ENCODE measurements around the gene TANGO2.

DNA sequence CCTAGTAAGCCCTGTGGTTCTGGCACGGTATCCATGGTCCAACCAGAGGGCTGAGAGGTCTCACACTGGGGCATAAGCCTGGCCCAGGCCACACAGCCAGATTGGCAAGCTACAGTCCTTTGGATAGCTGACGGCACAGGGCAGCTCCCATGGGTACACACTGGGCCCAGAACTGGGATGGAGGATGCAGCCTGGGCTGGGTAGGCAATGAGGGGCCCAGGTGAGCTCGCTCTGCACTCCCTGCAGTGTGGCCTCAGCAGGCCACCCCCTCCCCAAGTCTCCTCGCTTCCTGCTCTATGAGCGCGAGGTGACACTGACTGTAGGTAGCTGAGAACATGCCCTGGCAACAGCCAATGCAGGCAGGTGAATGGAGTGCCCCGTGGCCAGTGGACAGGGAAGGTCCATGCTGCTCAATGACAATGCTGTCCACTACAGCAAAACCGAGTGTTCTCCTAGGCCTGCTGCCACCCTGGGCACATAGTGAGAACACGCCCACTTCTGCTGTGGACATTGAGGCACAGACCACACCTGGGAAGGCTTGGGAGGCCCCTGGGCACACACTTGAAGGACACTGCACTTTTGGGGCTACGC lies 8.1 kb upstream of the TANGO2 start:
- TF ChIP-seq, protein P1, sequence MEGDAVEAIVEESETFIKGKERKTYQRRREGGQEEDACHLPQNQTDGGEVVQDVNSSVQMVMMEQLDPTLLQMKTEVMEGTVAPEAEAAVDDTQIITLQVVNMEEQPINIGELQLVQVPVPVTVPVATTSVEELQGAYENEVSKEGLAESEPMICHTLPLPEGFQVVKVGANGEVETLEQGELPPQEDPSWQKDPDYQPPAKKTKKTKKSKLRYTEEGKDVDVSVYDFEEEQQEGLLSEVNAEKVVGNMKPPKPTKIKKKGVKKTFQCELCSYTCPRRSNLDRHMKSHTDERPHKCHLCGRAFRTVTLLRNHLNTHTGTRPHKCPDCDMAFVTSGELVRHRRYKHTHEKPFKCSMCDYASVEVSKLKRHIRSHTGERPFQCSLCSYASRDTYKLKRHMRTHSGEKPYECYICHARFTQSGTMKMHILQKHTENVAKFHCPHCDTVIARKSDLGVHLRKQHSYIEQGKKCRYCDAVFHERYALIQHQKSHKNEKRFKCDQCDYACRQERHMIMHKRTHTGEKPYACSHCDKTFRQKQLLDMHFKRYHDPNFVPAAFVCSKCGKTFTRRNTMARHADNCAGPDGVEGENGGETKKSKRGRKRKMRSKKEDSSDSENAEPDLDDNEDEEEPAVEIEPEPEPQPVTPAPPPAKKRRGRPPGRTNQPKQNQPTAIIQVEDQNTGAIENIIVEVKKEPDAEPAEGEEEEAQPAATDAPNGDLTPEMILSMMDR (IDR thresholded peaks at IDR 0.05), result no peak
- TF ChIP-seq POLR2A (IDR thresholded peaks at IDR 0.05), result no peak
- TF ChIP-seq EP300 (IDR thresholded peaks at IDR 0.05), result no peak
